Mesothelial cell of epicardium (in vitro differentiated cells): Measurements from ENCODE around the gene PPIL4. TPM values are rescaled to one million over a fixed set of nuclear protein-coding genes. Genes with fewer than 3 reads are reported as not detected.

ENCODE experiments used
- DNase-seq, 2 experiments: peaks; one replicate each; pipeline ENCODE4 v3.0.0; 2021; ENCODE audit warnings: low spot score in 2 of 2; ENCODE audit not compliant: unreplicated experiment in 2 of 2
- H3K27ac Mint-ChIP-seq: 2 replicates; pipeline ENCODE4 v1.8.0; 2021; ENCODE audit warnings: mixed read lengths
- H3K27me3 Mint-ChIP-seq: 2 replicates; pipeline ENCODE4 v1.8.0; 2021; ENCODE audit warnings: low read depth, mixed read lengths
- H3K36me3 Mint-ChIP-seq: 2 replicates; pipeline ENCODE4 v1.8.0; 2021; ENCODE audit warnings: mixed read lengths
- H3K4me1 Mint-ChIP-seq: 2 replicates; pipeline ENCODE4 v1.8.0; 2021; ENCODE audit warnings: mixed read lengths
- H3K4me3 Mint-ChIP-seq: 2 replicates; pipeline ENCODE4 v1.8.0; 2021; ENCODE audit warnings: mild to moderate bottlenecking, moderate library complexity, mixed read lengths
- H3K9me3 Mint-ChIP-seq: 2 replicates; pipeline ENCODE4 v1.8.0; 2021; ENCODE audit warnings: mixed read lengths
- total RNA-seq: library from RNA; stranded (reverse); gene quantifications from 3 replicates; pipeline ENCODE4 v1.2.1, GENCODE V29; 2021
- TF ChIP-seq, protein P1 (sequence below): fragments of 200-600 bp; sonication (generic); IDR thresholded peaks from one replicate; pipeline ENCODE4 v1.5.0; 2021; ENCODE audit warnings: antibody characterized with exemption; ENCODE audit not compliant: unreplicated experiment

Gene PPIL4
- total RNA-seq, 1 donor from 2014 or later = 39.8 TPM

DNA sequence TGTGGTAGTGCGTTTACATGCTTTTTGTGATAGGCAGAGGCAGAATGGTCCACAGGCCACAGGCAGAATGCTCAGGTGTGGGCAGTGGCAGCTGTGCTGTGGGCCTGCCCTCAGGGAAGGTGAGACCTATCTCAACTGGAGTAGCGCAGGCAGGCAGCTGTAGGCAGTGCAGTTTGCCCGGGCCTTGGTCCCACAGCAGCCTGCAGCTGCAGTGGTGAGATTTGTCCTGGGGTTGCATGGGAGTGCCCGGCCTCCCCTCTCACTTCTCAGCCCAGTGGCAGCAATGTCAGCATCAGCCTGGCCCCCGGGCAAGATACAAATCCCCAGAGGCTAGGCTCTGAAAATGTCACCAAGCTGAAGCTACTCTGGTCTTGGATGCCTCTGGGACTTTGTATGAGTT is 6.1 kb upstream of the PPIL4 start:
- Mint-ChIP-seq H3K9me3 (no peaks in the 10 kb centered on the region), H3K36me3 (no peaks in the 10 kb centered on the region), H3K27me3 (peaks cover 61% of the 10 kb centered on the region), H3K4me3 (no peak overlapping the region), H3K27ac (no peak overlapping the region), H3K4me1 (peaks cover 3% of the 10 kb centered on the region)
- DNase-seq = no peak
- TF ChIP-seq, protein P1, sequence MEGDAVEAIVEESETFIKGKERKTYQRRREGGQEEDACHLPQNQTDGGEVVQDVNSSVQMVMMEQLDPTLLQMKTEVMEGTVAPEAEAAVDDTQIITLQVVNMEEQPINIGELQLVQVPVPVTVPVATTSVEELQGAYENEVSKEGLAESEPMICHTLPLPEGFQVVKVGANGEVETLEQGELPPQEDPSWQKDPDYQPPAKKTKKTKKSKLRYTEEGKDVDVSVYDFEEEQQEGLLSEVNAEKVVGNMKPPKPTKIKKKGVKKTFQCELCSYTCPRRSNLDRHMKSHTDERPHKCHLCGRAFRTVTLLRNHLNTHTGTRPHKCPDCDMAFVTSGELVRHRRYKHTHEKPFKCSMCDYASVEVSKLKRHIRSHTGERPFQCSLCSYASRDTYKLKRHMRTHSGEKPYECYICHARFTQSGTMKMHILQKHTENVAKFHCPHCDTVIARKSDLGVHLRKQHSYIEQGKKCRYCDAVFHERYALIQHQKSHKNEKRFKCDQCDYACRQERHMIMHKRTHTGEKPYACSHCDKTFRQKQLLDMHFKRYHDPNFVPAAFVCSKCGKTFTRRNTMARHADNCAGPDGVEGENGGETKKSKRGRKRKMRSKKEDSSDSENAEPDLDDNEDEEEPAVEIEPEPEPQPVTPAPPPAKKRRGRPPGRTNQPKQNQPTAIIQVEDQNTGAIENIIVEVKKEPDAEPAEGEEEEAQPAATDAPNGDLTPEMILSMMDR = no peak

DNA sequence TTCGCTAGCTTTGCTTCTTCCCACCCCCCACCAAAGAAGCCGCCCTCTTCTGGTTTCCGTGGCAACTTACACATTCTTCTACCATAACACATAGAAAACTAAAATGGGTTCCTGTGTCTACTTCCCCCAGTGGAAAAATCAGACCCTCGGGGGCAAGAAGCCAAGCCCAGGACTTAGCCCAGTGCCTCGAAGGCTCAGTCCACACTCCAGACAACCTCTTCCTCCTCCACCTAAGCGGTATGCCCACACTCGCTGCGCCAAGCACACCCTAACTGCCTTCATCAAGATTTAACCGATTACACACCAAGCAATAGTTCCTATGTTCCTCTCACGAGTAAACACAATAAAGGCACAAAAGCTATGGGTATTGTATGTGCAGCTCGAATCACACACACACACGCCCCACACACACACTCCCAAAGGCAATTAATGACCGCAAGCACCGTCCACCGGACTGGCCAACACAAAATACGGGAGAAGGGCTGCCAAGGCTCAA is 537 bp downstream of the PPIL4 start:
- Mint-ChIP-seq H3K4me3 (peak overlapping the region; percentile 96), H3K36me3 (no peaks in the 10 kb centered on the region), H3K9me3 (no peaks in the 10 kb centered on the region), H3K27ac (peak overlapping the region; percentile 100), H3K27me3 (peaks cover 17% of the 10 kb centered on the region), H3K4me1 (peaks cover 29% of the 10 kb centered on the region)
- TF ChIP-seq, protein P1 = peak; percentile 18
- DNase-seq = peak in 1 of 2 experiments; percentile 49

DNA sequence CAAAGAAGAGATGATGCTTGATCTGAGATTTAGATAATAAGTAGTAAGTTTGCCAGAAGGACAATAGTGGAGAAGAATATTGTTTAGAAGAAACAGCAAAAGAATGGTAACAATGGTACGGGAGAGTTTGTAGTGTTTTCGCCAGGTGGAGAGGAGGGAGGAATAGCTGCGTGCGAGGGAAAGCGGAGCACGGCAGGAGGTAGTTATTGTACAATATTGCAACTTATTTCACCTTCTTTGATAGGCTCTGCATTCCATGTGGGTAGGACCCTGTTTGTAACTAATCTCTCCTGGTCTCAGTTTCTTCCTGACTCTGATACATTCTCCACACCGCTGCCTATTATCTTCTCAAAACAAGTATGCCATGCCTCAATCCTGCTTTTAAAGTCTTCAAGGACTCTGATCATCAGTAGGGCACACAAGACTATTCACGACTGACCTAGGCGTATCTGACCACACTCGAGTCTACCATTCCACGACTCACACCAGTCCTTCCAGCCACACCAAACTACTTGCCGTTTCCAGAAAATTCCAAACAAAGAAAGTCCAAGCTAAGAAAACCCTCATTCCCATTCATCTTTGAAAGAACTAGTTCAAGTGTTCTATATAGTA is 1.1 kb downstream of the PPIL4 start:
- Mint-ChIP-seq H3K27ac (peak overlapping the region; percentile 100), H3K36me3 (no peaks in the 10 kb centered on the region), H3K4me1 (peaks cover 29% of the 10 kb centered on the region), H3K9me3 (no peaks in the 10 kb centered on the region), H3K27me3 (peaks cover 11% of the 10 kb centered on the region), H3K4me3 (peak overlapping the region; percentile 96)
- no peak for DNase-seq
- TF ChIP-seq, protein P1 = no peak

DNA sequence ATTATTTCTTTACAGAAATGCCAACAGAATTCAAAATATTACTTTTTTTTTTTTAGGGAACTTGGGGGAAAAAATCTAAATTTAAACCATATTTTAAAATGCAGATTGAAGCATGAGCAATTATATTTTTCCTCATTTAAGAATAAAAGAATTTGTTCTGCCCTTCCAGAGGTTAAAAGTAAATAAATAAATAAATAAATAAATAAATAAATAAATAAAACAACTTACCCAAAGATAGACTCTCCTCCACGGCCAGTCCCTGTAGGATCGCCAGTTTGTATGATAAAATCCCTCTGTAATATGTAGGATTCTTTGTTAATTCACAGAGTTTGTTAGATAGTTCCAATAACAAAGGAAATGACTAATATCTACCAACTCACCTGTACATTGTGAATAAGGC is 4.7 kb downstream of the PPIL4 start:
- H3K36me3 Mint-ChIP-seq = peaks cover 20% of the 10 kb centered on the region
- H3K4me3 Mint-ChIP-seq = no peak overlapping the region
- H3K4me1 Mint-ChIP-seq = peaks cover 25% of the 10 kb centered on the region
- H3K27me3 Mint-ChIP-seq = no peaks in the 10 kb centered on the region
- TF ChIP-seq, protein P1 = no peak
- no peak overlapping the region for H3K27ac Mint-ChIP-seq
- DNase-seq = no peak
- H3K9me3 Mint-ChIP-seq = no peaks in the 10 kb centered on the region

DNA sequence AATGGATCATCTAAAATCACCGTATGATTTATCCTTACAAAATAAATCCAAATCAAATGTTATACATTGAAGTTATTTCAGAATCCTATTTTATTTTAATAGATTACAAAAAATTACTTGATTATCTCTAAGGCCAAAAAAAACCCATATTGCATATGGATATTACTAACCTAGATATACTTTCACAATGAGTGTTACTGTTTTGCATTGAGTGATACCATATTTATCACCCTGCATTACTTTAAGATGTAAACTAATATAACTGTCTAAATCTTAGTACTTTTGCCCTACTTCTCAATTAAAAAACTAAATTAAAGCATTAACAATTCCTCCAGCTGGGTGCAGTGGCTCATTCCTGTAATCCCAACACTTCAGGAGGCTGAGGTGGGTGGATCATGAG is 11.1 kb downstream of the PPIL4 start:
- no peak overlapping the region for H3K27ac Mint-ChIP-seq
- TF ChIP-seq, protein P1 = no peak
- no peaks in the 10 kb centered on the region for H3K27me3 Mint-ChIP-seq
- no peak overlapping the region for H3K4me3 Mint-ChIP-seq
- no peaks in the 10 kb centered on the region for H3K9me3 Mint-ChIP-seq
- no peaks in the 10 kb centered on the region for H3K4me1 Mint-ChIP-seq
- DNase-seq = no peak
- peaks cover 49% of the 10 kb centered on the region for H3K36me3 Mint-ChIP-seq

DNA sequence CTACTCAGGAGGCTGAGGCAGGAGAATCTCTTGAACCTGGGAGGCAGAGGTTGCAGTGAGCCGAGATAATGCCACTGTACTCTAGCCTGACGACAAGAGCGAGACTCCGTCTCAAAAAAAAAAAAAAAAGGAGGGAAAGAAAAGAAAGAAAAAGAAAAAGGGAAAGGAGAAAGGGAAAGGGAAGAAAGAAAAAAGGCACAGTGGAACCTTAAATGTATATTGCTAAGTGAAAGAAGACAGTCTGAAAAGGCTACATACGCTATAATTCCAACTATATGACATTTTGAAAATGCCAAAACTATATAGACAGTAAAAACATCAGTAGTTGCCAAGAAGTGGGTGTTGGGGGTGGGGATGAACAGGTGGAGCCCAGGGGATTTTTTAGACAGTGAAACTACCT is 16.2 kb downstream of the PPIL4 start:
- H3K27ac Mint-ChIP-seq = no peak overlapping the region
- TF ChIP-seq, protein P1 = no peak
- no peak for DNase-seq
- no peak overlapping the region for H3K4me3 Mint-ChIP-seq
- no peaks in the 10 kb centered on the region for H3K27me3 Mint-ChIP-seq
- H3K9me3 Mint-ChIP-seq = no peaks in the 10 kb centered on the region
- H3K36me3 Mint-ChIP-seq = peaks cover 43% of the 10 kb centered on the region
- H3K4me1 Mint-ChIP-seq = no peaks in the 10 kb centered on the region
